ENCODE data around the gene BET1L.
"Not testable (repeated sequence)": the region's sequence is repeated elsewhere in the genome, so short reads cannot be mapped to it uniquely, and the experiment has no call there.

Gene BET1L, protein sequence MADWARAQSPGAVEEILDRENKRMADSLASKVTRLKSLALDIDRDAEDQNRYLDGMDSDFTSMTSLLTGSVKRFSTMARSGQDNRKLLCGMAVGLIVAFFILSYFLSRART

DNA sequence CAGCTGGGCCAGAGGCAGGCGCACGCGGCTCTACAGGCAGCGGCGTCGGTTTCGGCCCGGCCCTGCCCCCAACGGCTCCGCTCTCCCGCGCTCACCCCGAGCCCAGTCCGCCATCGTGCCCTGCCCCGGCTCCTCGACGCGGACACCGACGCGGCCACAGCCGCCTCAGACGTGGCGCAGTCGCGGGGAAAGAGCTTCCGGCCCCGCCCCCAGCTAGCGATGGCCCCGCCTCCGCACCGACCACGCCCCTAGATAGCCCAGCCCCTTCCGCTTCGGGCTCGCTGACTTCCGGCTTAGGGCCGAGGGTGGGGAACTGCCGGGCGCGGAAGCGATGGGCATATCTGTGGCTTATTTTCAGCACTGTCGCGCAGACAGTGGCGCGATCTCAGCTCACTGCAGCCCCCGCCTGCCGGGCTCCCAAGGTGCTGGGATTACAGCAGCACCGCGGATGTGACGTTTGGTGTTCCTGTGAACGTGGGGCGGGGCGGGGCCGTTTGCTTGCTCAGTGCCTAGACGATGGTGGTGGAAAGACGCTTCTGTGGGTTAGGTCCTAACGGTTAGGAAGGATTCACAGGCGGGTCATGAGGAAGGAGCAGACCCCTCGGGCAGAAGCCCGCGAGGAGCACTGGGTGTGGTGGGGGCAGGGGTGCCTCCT is at the start of gene BET1L, which contains the start of gene RIC8A:
Gene BET1L, minus strand, starts transcription at position 192 of the 655 bp plus-strand sequence. Its CDS starts 78 bp downstream, at position 114.
Gene RIC8A, plus strand, starts transcription at position 501 of the 655 bp plus-strand sequence. CDS start 1,147 bp downstream, outside the sequence.
- DNase-seq (ENCODE audit: low read depth), result peak; percentile 94

DNA sequence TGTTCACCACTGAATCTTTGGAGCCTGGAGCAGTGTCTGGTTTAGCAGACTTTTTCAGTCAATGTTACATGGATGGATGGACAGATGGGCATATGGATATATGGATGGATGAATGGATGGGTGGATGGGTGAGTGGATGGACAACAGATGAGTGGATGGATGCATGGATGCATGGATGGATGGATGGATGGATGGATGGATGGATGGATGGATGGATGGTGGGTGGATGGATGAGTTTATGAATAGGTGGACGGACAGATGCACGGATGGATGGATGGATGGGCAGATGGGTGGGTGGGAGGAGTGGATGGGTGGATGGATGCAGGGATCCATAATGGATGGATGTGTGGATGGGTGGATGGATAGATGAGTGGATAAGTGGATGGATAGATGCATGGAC is 48.6 kb upstream of the BET1L start:
- DNase-seq (ENCODE audit: low read depth), result no peak

DNA sequence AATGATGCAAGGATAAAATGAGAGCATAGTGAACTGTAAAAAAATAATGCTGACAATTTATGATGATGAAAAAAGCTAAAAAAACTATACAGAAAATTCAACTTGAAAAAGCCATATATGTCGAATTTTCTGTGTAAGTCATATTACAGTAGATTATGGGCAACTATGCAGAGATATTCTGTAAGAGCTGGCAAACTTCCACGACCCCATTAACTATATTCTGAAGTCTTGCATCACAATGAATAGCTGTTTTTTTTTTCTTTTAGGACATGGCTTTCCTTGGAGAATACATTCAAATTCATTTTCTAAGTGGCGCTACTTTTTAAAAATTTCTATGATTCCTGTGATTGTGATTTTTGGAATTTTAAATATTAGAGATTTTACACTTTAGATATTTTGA is 48.0 kb upstream of the BET1L start:
- no peak for DNase-seq (ENCODE audit: low read depth)

DNA sequence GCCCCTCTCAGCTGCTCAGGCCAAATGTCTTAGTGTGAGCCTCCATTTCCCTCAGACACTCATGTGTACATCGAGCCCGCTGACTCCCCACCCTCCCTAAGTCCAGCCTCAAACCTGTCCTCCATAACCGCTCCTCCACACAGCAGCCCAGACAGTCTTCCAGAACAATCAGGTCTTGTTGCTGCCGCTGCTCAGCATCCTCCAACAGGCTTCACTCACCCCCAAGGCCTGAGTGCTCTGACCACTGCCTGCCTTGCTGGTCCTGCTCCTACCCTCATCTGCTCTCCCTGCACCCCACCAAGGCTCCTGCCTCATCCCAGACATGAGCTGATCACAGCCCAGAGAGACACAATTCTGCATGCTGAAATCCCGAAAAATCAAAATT is 46.7 kb upstream of the BET1L start:
- DNase-seq (ENCODE audit: low read depth), result no peak

DNA sequence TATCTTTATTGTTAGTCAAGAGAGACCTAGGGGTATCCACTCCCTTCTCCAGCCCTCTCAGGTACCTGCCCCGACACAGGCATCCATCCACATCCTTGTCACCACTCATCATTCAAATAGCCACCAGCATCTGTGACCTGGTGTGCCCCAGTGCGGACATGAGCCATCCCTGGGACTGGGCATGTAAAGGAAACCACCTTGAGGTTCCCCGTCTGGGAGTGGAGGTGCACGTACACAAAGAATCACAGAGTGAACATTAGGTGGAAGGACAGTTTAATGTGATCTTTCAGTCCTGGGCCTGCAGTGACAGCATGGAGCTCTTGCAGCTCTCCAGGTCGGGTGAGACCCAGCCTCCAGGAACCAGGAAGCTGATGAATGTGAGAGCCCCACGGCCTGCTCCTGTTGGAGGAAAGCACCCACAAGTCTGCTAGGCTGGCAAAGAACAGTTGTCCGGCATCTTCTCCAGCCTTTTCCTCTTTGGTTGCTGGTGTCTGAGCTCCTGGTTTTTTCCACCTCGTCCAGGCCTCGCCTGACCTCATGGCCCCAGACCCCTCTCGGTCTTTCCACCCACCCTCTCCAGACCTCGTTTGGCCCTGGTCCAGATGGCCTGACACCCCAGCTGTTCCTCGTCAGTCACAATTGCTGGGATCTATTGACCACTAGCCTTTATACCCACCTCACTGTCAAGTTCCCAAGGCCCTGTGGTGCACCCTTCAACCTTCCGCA is 46.1 kb upstream of the BET1L start:
- DNase-seq (ENCODE audit: low read depth), result no peak

DNA sequence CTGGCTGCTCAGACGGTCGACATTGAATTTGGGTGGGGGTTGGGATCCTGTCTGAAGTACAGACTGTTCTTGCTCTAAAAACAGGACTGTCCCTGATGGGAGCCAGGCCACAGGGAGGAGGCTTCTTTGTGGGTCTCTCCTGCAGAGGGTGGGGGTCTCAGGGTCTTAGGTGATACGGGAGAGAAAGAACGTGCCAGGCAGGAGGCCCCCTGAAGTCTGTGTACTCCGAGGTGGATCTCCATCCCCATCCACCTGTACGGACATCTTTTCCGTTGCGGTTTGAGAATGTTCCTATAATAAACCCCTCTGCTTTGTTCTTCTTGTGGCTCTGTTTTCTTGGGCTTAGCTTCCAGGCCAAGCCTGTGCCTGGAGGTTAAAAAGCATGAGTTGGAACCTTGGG is 45.5 kb upstream of the BET1L start:
- DNase-seq (ENCODE audit: low read depth), result no peak

DNA sequence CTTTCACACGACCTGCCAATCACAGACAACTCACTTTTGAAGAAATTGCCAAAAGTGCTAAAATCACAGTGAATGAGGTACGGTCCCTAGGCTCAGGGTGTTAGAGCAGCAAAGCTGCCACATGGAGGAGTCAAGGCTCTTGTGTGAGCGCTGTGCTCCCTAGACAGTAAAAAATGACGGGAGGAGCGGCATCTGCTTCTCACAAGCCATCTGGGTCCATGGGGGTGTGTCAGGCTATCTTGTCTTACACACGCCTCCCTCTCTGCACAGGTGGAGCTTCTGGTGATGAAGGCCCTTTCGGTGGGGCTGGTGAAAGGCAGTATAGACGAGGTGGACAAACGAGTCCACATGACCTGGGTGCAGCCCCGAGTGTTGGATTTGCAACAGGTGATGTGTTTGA is 44.4 kb upstream of the BET1L start:
- DNase-seq (ENCODE audit: low read depth), result no peak

DNA sequence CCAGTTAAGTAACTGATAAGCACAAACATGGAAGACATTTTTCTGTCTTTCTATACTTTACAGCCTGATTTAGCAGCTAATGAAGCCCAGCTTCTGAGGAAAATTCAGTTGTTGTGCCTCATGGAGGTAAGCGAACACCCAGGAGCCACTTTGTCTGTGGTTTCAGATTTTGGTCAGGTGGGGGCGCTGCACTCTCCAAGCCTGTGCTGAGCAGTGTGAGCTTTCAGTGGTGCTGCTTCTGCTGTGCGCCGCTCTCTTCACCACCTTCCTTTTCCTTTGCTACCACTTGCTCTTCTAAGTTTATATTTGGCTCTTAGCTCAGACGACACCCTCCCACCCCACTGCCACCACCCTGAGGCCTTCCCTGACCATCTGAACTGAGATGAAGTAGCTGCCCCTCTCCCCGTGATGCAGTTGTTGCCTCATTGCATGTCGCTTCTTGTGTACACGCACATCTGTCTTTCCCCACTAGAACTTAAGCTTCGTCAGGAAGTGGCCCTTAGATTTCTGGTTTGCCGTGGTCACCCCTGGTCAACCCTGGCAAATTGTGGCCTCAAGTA is 43.6 kb upstream of the BET1L start:
- peak; percentile 67 for DNase-seq (ENCODE audit: low read depth)

DNA sequence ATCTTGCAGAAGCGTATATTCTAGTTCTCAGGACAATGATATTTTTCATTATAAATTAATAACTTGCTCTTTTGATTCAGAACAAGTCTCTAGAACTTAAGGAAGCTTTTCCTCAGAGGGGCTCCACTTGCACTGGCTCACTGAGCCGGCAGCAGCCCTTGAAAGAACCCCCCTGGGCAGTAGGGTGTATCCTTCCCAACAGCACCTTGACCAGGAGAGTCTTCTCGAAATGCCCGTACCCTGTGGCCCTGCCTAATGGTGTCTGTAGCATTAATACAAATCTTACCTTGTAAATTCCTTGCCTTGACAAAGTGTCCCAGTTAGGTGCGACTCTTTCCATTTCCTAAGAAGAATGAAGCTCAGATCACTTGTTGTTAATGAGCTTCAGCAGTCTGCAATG is 43.1 kb upstream of the BET1L start:
- DNase-seq (ENCODE audit: low read depth), result no peak

DNA sequence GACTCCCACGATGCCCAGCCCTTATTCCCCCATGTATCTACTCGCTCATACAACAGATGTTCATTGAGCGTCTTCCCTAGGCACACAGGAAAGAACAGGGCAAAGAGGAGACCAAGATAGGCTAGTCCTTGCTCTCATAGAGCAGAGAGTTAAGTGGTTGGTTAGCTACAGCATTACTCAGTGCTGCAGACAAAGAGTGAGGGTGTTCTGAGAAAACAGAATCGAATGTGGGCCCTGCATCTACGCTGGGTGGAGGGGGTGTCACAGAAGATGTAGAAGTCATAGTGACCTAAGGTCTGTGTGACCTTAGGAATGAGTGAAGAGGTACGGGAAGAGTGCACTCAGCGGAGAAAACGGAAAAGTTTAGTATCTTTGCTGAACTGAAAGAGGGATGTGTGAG is 41.9 kb upstream of the BET1L start:
- DNase-seq (ENCODE audit: low read depth), result no peak

DNA sequence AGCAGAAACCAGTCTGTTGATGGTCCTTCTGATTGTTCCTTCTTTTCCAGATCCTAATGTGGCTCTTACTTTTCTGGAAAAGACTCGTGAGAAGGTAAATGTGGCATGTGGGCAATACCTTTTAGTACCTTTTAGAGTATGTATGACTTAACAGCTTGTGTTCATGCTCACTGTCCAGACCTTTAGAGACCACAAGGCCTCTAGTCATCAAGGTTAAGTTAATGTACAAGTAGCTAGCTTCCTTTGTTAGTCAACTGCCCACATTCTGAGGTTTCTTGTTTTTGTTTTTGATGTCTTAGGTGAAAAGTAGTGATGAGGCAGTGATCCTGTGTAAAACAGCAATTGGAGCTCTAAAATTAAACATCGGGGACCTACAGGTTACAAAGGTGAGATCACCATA is 37.2 kb upstream of the BET1L start:
- no peak for DNase-seq (ENCODE audit: low read depth)

DNA sequence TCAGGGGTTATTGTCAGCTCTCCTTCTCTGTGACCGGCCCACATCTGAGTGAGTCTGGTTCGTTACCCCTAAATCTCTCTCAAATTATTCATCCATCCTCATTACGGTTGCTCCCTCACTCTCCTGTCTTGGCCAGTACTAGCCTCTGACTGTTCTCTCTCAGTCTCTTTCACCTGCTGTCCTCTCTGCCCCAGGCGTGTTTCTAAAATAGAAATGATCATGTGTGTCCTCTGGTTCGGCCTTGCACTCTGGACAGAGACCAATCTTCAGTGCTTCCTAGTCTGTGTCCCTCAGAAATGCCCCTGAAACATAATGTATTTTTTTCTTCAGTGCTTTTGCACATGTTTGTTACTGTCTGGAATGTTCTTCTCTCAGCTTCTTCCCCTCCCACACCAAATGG is 34.4 kb upstream of the BET1L start:
- no peak for DNase-seq (ENCODE audit: low read depth)

DNA sequence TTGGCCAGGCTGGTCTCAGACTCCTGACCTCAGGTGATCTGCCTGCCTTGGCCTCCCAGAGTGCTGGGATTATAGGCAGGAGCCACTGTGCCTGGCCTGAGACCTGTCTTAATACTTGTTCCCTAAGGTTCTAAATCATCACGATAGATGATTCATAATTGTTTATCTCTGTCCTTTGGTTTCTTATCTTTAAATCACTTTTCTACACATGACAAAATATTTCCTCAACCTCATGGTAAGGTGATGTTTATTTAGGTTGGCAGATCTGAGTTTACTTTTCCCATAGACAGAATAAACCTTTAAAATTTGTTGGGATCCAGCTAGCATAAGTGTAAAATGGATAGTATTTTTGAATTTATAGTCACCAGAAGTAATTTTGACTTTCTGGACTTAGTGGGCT is 33.1 kb upstream of the BET1L start:
- no peak for DNase-seq (ENCODE audit: low read depth)

DNA sequence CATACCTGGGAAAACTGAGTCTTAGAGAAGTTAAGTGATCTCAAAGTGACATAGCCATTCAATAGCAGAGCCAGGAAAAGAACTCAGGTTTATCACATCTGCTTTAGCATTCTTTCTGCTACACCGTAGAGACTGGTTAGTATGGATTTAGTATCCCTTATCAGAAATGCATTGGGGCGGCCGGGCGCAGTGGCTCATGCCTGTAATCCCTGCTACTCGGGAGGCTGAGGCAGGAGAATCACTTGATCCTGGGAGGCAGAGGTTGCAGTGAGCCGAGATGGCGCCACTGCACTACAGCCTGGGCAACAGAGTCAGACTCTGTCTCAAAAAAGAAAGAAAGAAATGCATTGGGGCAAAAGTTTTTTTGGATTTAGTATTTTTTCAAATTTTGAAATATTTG is 31.1 kb upstream of the BET1L start:
- not testable (repeated sequence) for DNase-seq (ENCODE audit: low read depth)

DNA sequence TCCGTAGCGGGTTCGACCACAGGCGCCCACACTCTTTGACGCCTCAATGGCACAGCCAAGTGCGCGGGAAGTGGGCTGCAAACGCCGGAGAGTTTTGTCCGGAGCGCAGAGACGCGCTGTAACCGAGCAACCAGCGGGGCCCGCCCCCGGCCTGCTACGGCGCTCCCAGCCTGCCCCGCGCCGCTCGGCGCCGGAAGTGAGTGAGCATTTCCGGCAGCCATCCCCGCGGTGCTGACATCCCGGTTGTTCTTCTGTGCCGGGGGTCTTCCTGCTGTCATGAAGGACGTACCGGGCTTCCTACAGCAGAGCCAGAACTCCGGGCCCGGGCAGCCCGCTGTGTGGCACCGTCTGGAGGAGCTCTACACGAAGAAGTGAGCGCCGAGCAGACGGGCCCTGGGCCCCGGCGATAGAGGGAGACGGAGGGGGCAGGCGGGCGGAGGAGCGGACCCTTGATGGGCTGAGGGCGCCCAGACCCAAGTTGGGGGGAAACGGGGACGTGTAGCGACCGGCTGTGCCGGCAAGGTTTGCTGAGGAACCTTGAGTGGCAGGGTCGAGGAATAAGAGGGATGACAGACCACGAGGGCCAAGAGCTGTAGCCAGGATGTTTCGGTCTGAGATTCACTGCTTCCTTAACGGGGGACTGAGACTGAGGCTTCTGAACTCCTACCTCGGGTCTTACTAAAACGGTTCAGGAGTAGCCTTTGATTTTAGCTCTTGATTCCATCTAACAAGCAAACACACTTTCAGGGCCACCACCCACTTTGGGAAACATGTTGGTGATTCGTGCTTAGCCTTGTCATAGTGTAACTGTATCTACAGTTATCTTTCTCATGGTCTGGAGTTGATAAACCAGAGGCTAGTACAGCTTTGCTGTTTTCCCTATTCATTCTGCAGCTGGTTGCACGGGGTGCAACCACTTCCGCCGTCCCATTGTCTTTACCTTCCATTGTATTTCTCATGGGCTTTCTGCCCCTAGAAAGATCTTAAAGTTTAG is 29.9 kb upstream of the BET1L start, which contains the start of gene PSMD13:
Gene PSMD13, plus strand, starts transcription at position 203 of the 994 bp plus-strand sequence. Its CDS starts 74 bp downstream, at position 277.
- peak; percentile 85 for DNase-seq (ENCODE audit: low read depth)

DNA sequence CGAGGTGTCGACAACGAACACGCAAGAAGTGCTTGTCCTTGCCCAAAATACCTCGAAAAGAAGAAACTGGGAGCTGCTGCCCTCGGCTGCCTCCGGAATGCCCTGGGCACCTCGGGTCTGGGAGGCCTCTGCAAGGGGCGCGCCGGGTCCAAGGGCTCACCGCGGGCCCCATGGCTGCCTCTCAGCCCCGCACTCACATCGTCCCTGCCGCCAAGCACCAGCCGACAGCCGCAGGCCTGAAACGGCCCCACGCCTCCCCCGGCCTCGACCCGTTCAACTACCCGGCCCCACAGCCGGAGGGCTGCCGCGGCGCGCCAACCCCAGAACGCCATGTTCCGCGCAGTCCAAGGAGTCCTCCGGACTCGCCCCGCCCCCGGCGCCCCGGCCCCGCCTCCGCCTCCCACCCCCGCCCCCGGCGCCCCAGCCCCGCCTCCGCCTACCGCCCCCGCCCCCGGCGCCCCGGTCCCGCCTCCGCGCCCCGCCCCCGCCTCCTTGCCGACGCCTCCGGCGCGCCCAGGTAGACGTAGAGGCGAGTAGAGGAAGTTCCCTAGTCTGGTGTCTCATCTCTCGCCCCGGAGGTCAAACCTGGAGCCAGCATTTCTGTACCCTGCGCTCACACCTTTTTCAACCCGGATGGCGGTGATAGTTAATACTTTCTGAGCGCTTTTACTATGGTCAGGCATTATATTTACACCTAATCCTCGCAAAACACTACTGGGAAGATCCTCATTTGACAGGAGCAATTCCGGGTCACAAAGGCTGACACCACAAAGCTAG is 29.0 kb upstream of the BET1L start, which contains the start of gene SIRT3:
Gene SIRT3, minus strand, starts transcription at position 346 of the 777 bp plus-strand sequence. Its CDS starts 14 bp downstream, at position 332.
- peak; percentile 68 for DNase-seq (ENCODE audit: low read depth)

DNA sequence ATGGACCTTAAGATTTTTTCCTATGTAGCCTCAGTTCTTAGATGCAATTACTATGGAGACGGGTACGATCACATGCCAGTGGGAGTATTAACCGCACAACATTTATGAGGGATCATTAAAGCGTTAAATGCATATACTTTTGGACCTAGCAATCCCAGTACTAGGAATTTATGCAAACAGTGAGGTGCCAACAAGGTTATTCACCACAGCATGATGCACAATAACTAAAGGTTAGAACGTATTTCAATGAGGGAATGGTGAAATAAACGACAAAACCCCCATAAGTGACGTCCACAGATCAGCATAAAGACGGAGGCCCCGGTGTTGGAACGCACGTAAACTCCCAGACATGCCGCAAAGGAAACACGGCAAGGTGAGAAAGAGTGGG is 28.4 kb upstream of the BET1L start:
- peak; percentile 65 for DNase-seq (ENCODE audit: low read depth)

DNA sequence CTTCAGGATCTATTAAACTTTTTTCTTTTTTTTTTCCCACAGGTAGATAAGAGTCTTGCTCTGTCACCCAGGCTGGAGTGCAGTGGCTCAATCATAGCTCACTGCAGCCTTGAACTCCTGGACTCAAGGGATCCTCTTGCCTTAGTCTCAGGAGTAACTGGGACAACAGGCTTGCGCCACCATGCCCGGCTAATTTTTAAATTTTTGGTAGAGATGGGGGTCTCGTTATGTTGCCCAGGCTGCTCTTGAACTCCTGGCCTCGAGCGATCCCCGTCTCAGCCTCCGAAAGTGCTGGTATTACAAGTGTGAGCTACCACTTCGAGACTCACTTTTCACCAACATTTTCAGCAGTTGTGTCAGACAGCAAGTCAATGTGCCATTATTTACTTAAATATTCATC is 28.0 kb upstream of the BET1L start:
- DNase-seq (ENCODE audit: low read depth), result no peak

DNA sequence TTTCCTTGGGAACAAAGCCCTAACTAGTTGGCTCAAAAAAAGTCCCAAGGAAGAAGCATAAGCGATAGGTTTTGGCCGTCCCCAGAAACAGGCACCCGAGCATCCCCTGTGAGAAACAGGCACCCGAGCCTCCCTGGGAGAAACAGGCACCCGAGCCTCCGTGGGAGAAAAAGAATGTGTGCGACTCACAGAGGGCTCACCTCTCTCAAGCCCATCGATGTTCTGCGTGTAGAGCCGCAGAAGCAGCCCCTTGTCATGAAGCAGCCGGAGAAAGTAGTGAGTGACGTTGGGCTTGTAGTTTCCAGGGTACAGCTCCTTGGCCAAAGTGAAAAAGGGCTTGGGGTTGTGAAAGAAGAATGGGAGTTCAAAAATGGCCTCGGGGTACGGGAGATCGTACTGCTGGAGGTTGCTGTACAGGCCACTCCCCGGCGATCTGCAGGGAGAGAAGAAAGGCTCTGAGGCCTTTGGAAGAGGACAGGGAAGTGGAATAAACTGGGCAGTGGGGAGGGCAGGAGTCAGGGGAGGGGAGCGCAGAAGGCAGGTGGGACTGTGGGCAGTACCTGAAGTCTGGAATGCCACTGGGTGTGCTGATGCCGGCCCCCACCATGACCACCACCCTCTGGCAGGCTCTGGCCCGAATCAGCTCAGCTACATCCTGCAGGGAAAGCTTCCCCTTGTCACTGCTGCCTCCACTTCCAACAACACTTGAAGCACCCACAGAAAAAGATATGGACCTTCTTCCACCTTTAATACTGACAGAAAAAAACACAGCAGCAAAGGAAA is 25.8 kb upstream of the BET1L start:
- no peak for DNase-seq (ENCODE audit: low read depth)

DNA sequence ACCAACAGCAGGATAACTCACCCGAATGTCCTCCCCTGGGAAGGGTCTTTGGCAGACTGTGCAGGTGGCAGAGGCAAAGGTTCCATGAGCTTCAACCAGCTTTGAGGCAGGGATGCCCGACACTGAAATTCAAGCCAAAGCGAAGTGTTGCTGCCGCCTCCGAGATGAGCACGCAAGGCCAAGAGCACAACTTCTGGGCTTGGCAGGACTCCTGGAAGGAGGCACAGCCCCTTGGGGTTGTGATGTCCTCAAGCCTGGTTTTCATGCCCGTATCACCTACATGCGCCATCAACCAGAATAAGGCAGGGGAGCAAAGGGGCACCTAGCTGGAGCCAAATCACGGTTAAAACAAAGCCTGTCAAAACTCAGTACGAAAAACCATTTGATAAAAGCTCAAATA is 23.2 kb upstream of the BET1L start:
- DNase-seq (ENCODE audit: low read depth), result no peak

Measured in activated gamma-delta T cell treated with anti-CD3 and anti-CD28 coated beads, Interleukin-2, amount 50 U/mL, for 16 hours (primary cell).